CD4-positive, alpha-beta T cell treated with Interleukin-6 at 100 ng/mL for 8 hours (primary cell): Measurements from ENCODE around the gene IGSF6.
"Not testable (repeated sequence)": the region's sequence is repeated elsewhere in the genome, so short reads cannot be mapped to it uniquely, and the experiment has no call there.

Source experiments
- DNase-seq: peaks from one replicate; pipeline ENCODE4 v3.0.0-alpha.2; 2020; ENCODE audit warnings: mixed read lengths, low spot score

Gene IGSF6

DNA sequence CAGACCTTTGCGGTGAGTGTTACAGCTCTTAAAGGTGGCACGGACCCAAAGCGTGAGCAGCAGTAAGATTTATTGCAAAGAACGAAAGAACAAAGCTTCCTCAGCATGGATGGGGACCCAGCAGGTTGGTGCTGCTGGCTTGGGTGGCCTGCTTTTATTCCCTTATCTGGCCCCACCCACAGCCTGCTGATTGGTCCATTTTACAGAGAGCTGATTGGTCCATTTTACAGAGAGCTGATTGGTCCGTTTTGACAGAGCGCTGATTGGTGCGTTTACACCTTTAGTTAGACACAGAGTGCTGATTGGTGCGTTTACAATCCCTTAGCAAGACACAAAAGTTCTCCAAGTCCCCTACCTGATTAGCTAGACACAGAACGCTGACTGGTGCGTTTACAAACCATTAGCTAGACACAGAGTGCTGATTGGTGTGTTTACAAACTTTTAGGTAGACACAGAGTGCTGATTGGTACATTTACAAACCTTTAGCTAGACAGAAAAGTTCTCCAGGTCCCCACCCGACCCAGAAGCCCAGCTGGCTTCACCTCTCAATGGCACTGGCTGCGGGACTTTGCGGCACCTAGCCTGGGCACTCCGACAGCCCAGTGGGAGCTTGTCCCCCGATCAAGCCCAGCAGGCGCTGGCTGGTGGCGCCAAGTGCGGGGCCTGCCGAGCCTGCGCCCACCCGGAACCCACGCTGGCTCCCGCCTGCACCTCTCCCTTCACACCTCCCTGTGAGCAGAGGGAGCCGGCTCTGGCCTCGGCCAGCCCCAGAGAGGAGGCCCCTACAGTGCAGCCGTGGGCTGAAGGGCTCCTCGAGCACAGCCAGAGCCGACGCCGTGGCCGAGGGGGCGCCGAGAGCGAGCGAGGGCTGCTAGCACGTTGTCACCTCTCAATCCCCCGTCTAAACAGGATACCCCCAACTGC is 22.5 kb downstream of the IGSF6 start:
- not testable (repeated sequence) for DNase-seq

- DNase-seq: no peak
These were observed 23.6 kb downstream of the IGSF6 start for GRCh38 chr16:21628772-21629171.

DNA sequence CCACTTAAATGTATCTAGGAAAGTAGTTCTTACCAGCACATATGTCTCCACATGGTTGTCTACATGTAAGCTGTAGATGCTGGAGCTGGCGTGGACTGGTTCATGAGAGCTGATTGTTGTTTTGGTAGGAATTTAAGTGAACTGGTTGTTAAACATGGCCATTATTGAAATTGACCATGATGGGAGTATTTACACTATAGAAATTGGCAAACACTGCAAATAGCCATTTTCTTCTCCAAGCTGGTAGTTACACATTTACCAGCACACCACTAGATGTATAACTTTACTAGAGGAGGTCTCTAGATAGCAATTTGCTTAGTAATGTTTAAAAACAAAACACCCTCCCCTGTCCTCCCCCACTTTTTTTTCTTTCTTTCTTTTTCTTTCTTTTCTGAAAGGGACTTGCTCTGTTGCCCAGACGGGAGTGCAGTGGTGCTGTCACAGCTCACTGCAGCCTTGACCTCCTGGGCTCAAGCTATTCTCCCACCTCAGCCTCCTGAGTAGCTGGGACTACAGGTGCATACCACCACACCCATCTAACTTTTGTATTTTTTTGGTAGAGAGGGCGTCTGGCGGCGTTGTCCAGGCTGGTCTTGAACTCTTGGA is 24.2 kb downstream of the IGSF6 start:
- DNase-seq: no peak

GRCh38 chr16:21626659-21627277 is 25.6 kb downstream of the IGSF6 start:
- peak; percentile 46 for DNase-seq

DNA sequence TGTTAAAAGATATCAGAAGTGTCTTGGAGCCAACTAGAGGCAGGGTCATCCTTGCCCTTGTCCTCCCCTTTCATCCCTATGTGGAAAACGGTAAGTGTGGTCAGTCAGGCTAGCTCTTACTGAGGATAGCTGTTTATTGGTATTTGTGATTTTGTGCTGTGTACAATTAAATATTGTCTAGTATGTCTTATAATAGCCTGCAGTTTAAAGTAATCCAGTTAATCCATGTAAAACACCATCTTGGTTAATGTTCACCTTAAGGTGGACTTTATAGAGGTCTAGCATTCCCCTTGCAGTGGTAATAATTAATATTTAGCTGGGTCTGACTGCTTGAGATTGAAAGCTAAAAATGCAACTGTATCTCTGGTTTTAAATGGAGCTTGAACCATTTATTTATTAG is 27.4 kb downstream of the IGSF6 start:
- DNase-seq: no peak

GRCh38 chr16:21622545-21622944 is 29.9 kb downstream of the IGSF6 start:
- no peak for DNase-seq

DNA sequence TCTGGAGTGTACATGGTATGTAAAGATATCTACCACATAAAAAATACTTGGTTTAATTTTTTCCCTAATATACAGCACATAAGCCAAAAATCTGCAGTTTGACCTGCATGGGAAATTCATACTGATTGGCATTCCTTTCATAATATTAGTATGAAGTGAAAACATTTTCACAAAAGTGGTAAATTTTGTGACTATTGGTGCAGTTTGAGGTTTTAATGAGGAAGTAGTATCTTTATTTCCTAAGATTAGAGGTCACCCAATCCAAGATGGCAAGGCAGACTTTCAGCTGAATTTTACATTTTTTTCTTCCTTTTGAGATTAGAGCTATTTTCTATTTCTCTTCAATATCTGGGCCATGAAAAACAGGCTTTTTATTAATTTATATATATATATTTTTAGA is 31.8 kb downstream of the IGSF6 start:
- no peak for DNase-seq

DNA sequence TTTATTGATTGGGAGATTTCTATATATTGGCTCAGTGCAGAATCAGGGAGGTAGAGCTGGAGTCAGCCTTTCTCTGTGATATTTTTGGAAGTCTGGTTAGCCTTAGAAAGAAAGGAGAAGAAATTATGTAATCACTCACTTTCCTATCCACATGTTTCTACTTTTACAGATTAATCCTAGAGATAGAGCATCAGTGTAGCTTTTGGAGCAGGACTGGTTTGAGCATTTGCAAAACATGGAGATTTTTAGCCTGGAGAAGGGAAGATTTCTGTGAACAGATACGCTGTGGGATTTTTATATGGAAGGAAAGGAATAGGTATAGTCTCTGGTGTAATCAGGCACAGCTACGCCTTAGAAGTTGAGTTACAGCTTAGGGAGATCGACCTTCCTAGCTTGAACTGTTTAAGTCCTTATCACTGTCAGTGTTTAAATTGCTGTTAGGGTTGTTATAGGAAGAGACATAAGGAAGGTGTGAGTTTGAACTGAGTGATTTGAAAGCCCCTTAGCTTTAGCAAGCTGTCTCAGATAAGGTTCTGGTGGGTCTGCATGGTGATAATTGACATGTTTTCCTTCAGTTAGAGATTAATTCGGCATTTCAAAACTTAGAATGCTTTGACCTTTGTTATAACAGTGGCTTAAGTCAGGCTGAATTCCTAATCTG is 32.5 kb downstream of the IGSF6 start:
- DNase-seq: no peak

GRCh38 chr16:21618281-21618680 is 34.1 kb downstream of the IGSF6 start:
- no peak for DNase-seq

GRCh38 chr16:21617607-21618006 is 34.8 kb downstream of the IGSF6 start:
- no peak for DNase-seq

- DNase-seq: no peak
These were observed 37.5 kb downstream of the IGSF6 start for GRCh38 chr16:21614896-21615295.

DNA sequence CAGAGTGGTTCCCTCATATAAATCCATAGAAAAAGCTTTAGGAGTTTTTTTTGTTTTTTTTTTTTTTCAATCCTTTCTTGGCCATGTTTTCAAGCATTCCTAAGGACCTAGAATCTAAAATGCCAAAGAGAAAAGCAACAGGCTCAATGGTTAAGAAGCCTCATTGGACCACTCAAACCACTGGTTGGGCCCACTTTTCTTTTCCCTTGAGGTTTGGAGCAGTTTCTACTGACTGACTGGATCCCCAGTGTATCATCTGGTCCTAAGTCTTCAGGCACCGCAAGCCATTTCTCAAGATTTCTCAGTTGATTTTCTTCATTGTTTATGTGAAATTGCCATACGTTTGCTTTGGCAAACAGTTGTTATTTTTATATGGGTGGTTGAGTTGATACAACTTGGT is 38.6 kb downstream of the IGSF6 start:
- no peak for DNase-seq

- no peak for DNase-seq
These were observed 39.0 kb downstream of the IGSF6 start for GRCh38 chr16:21613361-21613760.

- peak; percentile 11 for DNase-seq
These were observed 40.6 kb downstream of the IGSF6 start for GRCh38 chr16:21611556-21612384.

DNA sequence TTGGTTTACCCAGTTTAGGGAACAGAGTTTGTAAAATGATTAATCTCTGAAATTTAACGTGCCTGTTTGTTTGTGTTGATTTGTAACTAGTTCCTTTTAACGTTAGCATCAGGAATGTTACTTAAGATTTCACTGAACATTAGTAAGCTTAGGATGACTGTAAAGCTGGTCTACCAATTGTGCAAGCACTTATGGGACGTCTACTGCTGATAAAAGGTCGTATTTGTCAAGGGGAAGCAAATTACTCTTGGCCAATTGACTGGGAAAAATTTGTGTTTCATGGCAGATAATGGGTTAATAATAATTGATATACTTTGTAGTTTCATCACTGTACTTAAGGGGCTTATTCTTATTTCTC is 41.2 kb downstream of the IGSF6 start:
- DNase-seq: no peak

DNA sequence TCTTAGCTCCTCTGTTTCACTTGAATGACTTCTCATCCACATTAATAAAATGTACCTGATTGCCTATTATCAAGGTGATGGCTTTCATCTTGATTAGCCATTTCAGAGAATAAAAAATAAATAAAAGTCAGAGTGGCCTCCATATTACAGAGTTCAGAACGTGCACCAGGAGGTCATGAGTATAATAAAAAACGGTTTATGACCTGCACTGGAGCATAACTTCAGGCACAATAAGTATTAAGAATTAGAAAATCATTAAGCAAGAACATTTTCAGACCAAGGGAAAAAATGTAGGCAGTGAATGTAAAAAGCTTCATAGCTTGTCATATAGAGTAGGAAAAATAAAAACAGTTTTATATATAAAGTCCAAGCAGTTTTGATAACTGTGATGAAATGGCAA is 41.6 kb downstream of the IGSF6 start:
- no peak for DNase-seq

GRCh38 chr16:21610006-21610544 is 42.3 kb downstream of the IGSF6 start:
- no peak for DNase-seq

DNA sequence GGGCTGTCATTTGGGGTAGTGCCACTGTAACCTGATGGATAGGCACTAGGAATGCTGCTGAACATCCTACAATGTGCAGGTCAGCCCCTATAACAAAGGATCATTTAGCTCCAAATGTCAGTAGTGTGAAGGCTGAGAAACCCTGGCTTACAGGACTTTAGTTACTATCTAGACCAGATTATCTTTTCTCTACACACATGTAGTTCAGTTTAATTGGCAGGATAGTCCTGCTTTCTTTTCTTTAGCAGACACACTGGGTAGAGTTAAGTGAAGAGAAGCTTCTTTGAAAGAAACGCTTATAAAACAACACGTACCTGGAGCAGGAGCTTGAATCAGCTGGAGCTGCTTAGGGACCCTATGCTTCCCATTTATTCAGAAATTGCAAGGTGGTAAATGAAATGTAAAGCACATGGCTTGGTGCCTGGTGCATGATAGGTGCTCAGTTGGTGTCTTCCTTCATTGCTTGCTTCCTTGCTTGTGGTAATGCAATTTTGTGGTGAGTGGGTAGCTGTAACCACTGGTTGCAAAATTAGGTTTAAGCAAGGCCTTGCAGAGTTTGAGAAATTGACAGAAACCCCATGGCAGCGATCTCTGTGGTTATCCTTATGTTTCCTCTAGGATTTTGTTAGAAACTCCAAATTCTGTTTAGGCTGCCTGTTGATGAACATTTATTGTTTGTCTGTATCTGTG is 43.6 kb downstream of the IGSF6 start:
- peak; percentile 3 for DNase-seq

DNA sequence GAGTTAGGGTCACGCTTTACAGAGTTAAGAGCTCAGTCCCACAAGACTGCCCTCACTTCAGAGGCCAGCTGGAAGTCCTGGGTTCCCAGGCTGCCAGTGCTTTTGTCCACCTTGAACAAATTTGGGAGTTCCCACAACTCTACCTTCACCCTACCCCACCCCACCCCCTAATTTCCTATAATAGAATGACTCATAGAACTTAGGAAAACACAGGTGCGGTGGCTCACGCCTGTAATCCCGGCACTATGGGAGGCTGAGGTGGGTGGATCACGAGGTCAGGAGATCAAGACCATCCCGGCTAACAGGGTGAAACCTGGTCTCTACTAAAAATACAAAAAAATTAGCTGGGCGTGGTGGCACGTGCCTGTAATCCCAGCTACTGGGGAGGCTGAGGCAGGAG is 46.6 kb downstream of the IGSF6 start:
- not testable (repeated sequence) for DNase-seq

DNA sequence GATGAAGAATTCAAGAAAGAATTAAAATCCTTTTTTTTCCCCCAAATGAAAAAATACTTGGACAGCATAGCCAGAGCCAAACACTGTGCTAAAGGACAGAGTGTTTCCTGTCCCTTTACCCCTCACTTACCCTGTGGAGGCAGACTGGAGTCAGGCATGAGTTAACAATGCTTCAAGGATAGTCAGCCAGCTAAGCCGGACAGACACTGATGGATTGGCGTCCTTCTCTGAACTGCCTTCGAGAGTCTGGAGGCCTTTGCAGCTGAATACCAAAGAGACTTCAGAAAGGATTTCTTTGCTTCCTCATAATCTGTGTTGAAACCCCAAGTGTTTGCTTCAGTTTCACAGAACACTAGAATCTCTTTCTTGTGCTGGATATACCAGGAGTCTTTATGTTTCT is 48.5 kb downstream of the IGSF6 start:
- no peak for DNase-seq

GRCh38 chr16:21602785-21603184 is 49.6 kb downstream of the IGSF6 start:
- no peak for DNase-seq
